ENCODE results near the gene ROR2.

- TF ChIP-seq CTCF (IDR thresholded peaks at IDR 0.05), result no peak
- no peak for TF ChIP-seq POLR2A (IDR thresholded peaks at IDR 0.05)
Measured at GRCh38 chr9:91678807-91679580, 271.0 kb downstream of the ROR2 start.

All from thyroid gland (tissue), 4 donors.